ENCODE data around the gene ASRGL1.

The ASRGL1 gene

GRCh38 chr11:62393061-62393611 lies 55.9 kb downstream of the ASRGL1 start:
- DNase-seq (ENCODE audit: low spot score): no peak

- no peak for DNase-seq (ENCODE audit: low spot score)
Observed at GRCh38 chr11:62393735-62394134, 56.5 kb downstream of the ASRGL1 start.

GRCh38 chr11:62394825-62395538 lies 57.7 kb downstream of the ASRGL1 start:
- peak; percentile 83 for DNase-seq (ENCODE audit: low spot score)

- no peak for DNase-seq (ENCODE audit: low spot score)
Observed at GRCh38 chr11:62395885-62396551, 58.8 kb downstream of the ASRGL1 start.

- peak; percentile 47 for DNase-seq (ENCODE audit: low spot score)
Observed at GRCh38 chr11:62398011-62398994, 61.1 kb downstream of the ASRGL1 start.

GRCh38 chr11:62399172-62399877 lies 62.1 kb downstream of the ASRGL1 start:
- DNase-seq (ENCODE audit: low spot score): no peak

- DNase-seq (ENCODE audit: low spot score): no peak
Observed at GRCh38 chr11:62399878-62400266, 62.6 kb downstream of the ASRGL1 start.

- DNase-seq (ENCODE audit: low spot score): no peak
Observed at GRCh38 chr11:62400281-62400680, 63.0 kb downstream of the ASRGL1 start.

- peak; percentile 97 for DNase-seq (ENCODE audit: low spot score)
Observed at GRCh38 chr11:62400760-62401159, 63.5 kb downstream of the ASRGL1 start.

- DNase-seq (ENCODE audit: low spot score): no peak
Observed at GRCh38 chr11:62401356-62401755, 64.1 kb downstream of the ASRGL1 start.

GRCh38 chr11:62401811-62402210 lies 64.6 kb downstream of the ASRGL1 start:
- no peak for DNase-seq (ENCODE audit: low spot score)

- peak; percentile 73 for DNase-seq (ENCODE audit: low spot score)
Observed at GRCh38 chr11:62402226-62402959, 65.1 kb downstream of the ASRGL1 start.

GRCh38 chr11:62402960-62403730 lies 65.9 kb downstream of the ASRGL1 start:
- DNase-seq (ENCODE audit: low spot score): no peak

- no peak for DNase-seq (ENCODE audit: low spot score)
Observed at GRCh38 chr11:62404435-62404834, 67.2 kb downstream of the ASRGL1 start.

GRCh38 chr11:62404901-62405300 lies 67.7 kb downstream of the ASRGL1 start:
- DNase-seq (ENCODE audit: low spot score): no peak

- no peak for DNase-seq (ENCODE audit: low spot score)
Observed at GRCh38 chr11:62406034-62406433, 68.8 kb downstream of the ASRGL1 start.

GRCh38 chr11:62409831-62410230 lies 72.6 kb downstream of the ASRGL1 start:
- no peak for DNase-seq (ENCODE audit: low spot score)

GRCh38 chr11:62410972-62411371 lies 73.7 kb downstream of the ASRGL1 start:
- no peak for DNase-seq (ENCODE audit: low spot score)

- DNase-seq (ENCODE audit: low spot score): no peak
Observed at GRCh38 chr11:62411524-62411923, 74.3 kb downstream of the ASRGL1 start.

GRCh38 chr11:62413060-62413696 lies 75.9 kb downstream of the ASRGL1 start:
- DNase-seq (ENCODE audit: low spot score): no peak

All from AG20443 (cell line).